GM13976 (cell line): ENCODE results near the gene HTR1D.

Source experiments
- DNase-seq: peaks from one replicate; pipeline ENCODE4 v3.0.0; 2012; ENCODE audit warnings: low spot score
- CTCF ChIP-seq: IDR thresholded peaks from 2 replicates; pipeline ENCODE4 v1.5.1; 2012; ENCODE audit warnings: borderline replicate concordance, mild to moderate bottlenecking; ENCODE audit not compliant: insufficient read depth; ENCODE audit errors: extremely low read depth, missing control alignments, control extremely low read depth
- in situ Hi-C: fragments of 300-500 bp; cut with MboI; formaldehyde crosslinking; loops from one replicate; pipeline ENCODE4 v1.12.0; 2022; ENCODE audit warnings: low sequenced_read_pairs, mixed read lengths, inconsistent platforms; ENCODE audit not compliant: unreplicated experiment

Gene HTR1D

GRCh38 chr1:23247276-23247675 is 30.0 kb upstream of the HTR1D start:
- no peak for DNase-seq
- no peak for TF ChIP-seq CTCF
- in situ Hi-C loops: no loop called here

GRCh38 chr1:23246274-23246673 is 29.0 kb upstream of the HTR1D start:
- DNase-seq: no peak
- in situ Hi-C loops: no loop called here
- no peak for TF ChIP-seq CTCF

GRCh38 chr1:23244256-23244761 is 27.0 kb upstream of the HTR1D start:
- DNase-seq: no peak
- in situ Hi-C loops: no loop called here

GRCh38 chr1:23242414-23242813 is 25.1 kb upstream of the HTR1D start:
- DNase-seq: no peak
- no peak for TF ChIP-seq CTCF
- in situ Hi-C loops: no loop called here

More at GRCh38 chr1:23244256-23244761, 27.0 kb upstream of the HTR1D start:
- no peak for TF ChIP-seq CTCF

- DNase-seq: no peak
These were observed 22.5 kb upstream of the HTR1D start for GRCh38 chr1:23239638-23240295.

GRCh38 chr1:23238565-23238964 is 21.3 kb upstream of the HTR1D start:
- in situ Hi-C loops: no loop called here
- DNase-seq: no peak
- TF ChIP-seq CTCF: no peak

More at GRCh38 chr1:23239638-23240295, 22.5 kb upstream of the HTR1D start:
- no peak for TF ChIP-seq CTCF
- in situ Hi-C loops: no loop called here
